GM19467 (cell line): Measurements from ENCODE around the gene ANKRD23.

Experiments used
- ATAC-seq: cut with Tn5 transposase; IDR thresholded peaks from one replicate; pipeline ENCODE4 v1.9.1; 2021; ENCODE audit warnings: mild to moderate bottlenecking, moderate library complexity; ENCODE audit not compliant: unreplicated experiment

Gene ANKRD23

GRCh38 chr2:96877631-96878092 is 33.8 kb upstream of the ANKRD23 start:
- ATAC-seq = no peak

DNA sequence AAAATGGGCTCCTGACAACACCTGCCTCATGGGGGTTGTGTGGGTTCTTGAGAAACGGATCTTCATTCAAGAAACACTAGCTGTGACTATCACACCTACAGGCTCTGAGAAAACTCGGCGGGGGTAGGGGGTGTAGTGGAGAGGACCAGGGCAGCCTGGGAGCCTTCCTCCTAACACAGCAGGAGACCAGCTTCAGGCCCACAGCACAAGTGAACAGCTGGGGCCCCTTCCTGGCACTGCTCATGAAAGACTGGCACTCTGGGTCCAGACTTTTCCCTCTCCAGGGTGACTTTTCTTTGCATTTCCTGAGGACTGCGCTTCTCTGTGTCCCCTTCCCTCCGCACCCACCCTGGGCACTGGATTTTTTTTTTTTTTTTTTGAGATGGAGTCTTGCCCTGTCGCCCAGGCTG is 33.2 kb upstream of the ANKRD23 start:
- no peak for ATAC-seq

DNA sequence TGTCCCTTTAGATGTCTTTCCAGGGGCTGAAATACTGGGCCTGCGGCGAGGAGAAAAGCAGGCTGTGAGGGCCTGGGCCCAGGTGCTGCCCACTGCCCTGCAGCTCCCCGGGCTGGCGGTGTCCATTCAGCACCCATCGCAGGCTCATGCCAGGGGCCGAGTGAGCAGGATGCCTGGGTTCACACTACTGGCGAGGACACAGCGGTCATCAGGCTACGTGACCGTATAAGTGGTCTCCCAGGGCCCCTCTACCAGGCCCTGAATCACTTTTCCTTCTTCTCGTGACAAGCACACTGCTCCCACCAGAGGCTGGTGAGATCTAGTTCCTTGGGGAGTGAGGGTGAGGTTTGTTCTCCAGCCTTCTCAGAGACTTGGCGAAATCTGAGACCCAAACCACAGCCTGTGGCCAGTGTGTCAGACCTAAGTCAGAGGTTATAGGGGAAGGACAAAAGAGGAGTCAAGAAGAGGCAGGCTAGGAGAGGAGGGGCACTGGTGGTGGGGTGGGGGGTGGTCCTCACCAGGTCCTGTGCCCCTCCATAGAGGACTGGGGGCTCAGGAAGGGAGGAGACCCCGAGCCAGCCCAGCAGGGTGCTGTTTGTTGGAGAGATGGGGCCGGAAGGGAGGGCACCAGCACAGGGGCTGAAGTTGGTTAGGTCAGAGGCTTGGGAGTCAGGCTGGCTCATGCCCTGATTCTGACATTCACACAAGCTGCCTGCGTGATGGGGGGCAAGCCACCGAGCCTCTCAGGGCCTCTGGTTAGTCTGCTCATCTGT is 32.6 kb upstream of the ANKRD23 start:
- ATAC-seq = no peak

DNA sequence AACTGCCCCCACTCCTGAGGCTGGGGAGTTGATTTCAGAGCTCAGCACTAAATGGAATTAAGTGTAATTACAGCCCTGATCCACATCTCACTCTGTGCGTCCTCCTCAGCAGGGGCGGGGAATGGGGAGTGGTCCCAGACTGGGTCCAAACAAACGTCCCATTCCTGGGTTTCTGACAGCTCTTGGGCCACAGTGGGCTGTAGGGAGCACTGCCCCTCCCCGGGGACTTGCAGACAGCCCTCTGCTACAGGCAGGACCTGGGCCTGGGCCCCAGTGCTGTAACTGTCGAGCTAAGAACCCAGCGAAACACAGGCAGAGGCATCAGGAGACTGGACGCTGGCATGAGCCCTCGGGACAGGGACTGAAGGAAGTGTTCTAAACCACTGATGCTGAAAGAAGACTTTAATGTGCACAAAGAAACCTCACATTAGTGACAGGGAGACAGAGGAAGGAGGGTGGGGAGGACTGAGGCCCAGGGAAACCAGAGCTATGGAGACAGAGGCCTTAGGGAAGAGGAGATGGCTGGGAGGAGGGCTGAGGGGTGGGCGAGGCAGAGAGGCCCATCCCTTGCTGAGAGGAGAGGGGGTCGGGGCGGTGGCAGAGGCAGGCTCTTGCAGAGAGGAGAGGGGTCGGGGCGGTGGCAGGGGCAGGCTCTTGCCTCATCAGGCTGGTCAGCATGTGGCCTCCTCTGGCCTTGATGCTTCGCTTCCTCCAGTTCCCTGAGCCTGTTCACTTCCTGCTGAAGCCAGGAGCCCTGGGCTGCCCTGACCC is 31.9 kb upstream of the ANKRD23 start:
- ATAC-seq = no peak

DNA sequence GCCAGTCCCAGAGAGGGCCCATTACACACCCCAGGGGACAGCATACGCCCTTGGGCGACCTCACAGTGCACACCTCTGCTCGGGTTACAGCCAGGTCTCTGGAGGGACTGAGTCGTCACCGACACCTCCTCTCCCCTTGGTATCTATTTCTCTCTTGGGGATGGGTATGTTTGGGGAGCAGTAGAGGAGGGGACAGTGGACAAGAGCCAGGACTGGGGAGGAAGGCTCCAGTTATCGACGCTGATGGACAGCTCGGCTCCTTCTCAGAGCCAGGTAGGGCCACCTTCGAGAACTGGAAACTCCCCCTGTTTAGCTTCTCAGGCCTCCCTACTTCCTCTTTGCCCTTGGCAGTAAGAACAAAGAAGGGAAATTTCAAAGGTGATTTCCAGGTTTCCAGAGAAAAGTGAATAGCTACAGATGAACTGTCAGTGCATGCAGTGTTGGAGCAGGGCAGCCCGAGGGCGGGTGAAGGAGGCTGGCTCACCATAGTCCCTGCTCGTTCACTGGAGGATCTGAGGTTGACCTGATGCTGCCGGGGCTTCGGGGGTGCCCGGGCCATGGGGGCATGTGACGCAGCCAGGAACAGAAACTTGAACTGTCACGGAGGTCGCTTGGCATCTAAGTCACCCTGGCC is 30.5 kb upstream of the ANKRD23 start:
- peak; percentile 49 for ATAC-seq

GRCh38 chr2:96873651-96874096 is 29.9 kb upstream of the ANKRD23 start:
- ATAC-seq = no peak

GRCh38 chr2:96872591-96873349 is 28.9 kb upstream of the ANKRD23 start:
- no peak for ATAC-seq

GRCh38 chr2:96870626-96871255 is 26.9 kb upstream of the ANKRD23 start:
- ATAC-seq = no peak

- ATAC-seq = no peak
Measured at GRCh38 chr2:96869822-96870625, 26.2 kb upstream of the ANKRD23 start, which contains the start of gene SEMA4C. TSS of gene SEMA4C (minus strand) at chr2:96870080. CDS start at chr2:96867886, 2,194 bp downstream.

GRCh38 chr2:96869281-96869821 is 25.5 kb upstream of the ANKRD23 start:
- no peak for ATAC-seq

DNA sequence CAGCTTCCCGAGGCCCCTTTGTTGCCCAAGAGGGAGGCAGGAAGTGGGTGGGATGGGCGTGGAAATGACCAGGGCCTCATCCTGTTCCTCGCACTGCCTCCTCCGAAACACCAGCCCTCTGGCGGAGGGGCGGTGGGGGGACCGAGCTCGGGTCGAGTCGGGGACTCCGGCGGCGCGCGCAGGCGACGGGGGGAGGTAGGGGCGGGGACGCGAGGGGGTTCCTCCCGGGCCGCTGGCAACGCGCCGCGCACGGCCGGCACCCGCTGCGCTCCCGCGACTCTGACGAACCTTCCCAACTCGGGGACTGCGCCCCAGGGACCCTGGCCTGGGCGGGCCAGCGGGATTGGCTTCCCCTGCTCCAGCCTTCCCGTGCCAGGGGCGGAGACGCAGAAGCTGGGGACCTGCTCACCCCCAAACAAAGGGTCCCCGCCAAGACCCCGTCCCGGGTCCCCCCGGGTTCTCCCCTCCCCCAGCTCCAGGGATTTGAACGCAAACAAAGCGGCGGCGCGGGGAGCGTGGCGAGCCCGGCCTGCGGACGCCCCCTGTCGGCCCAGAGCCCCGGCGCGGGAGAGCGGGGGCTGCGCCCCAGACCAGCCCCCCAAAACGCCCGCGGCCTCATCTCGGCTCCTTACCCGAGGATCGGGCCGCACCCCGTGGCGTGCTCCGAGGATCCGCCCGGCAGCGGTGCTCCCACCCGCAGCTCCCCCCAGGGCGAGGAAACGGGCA is 24.9 kb upstream of the ANKRD23 start:
- ATAC-seq = peak; percentile 44

DNA sequence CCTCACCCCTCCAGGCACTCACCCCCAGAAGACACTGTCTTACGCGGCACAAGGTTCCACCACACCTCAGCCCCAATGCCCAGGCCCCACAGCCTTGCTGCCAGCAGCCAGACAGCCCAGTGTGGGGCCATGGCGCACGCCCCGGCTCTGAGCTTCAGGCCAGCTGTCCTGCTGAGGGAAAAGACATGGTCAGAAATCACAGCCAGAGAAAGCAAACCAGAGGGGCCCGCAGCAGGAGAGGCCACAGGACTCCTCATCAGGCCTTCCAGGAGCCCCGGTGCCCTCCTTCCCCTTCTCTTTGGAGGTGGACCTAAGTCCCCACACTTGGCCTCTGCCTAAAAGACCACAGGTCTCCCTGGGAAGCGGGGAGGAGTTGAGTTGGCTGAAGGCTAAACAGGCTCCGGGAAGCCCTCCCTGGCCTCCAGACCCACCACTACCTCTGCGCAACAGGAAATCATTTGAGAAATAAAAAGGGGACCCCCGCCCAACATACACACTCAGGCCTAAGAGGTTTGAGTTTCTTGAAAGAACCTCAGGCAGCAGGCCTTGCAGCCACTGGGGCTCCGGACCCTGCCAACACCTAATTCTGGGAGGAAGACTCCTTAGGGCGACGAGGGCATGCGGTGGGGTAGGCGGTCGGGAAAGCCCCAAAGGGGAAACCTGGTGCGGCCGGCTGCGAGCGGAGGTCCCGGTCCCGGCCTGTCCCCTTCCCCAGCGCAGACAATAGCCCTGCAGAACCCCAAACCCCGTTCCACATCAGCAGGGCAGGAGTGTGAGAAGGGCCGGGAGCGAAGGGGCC is 24.1 kb upstream of the ANKRD23 start:
- no peak for ATAC-seq

DNA sequence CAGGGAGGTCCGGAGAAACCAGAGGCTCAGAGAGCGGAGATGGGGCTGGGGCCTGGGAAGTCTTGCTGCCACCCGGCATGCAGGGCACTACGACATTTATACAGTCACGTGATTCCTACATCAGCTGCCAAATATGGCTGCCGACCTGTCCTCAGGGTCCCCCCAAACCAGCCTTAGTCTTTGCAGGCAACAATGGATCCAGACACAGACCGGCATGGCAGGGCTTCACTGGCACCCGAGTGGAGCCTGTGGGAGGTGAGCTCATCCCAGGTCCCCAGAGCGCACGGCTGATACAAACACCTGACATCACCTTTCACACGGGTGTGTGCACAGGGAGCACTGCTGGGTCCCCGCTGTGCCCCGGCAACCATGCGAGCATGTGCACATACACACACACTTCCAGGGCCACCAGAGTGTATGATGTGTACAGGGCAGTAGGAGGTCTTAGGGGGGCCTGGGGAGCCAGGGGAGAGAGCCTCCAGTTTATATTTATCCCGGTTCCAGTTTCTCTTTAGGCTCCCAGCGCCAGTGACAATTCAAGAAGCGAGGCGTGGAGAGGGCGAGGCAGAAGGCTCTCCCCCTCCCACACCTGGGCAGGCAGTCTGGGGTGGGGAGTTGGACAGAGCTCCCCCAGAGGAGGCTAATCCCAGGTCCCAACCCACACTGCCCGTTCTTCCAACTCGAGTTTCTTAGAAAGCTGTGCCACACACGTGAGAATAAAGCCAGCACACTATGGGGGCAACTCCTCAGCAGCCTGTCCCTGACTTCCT is 23.4 kb upstream of the ANKRD23 start:
- ATAC-seq = no peak

GRCh38 chr2:96866586-96866985 is 22.8 kb upstream of the ANKRD23 start:
- ATAC-seq = no peak

- no peak for ATAC-seq
Measured at GRCh38 chr2:96866149-96866548, 22.3 kb upstream of the ANKRD23 start.

DNA sequence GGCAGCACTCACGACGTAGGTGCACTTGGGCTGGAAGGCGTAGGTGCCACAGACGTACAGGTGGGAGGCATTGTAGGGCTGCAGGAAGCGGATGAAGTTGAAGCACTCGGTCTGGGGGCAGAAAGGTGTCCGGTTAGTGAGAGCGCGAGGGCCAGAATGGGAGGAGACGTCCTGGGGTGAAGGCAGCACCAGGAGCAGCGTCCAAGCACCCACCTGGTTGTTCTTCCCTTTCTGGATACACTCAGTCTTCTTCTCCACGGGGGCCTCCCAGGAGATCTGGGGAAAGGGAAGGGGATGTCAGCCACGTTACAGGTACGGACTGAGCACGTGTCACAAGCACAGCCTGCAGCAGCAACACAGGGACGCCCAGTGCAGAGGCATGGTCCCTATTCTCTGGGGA is 21.8 kb upstream of the ANKRD23 start:
- ATAC-seq = no peak
